Hippocampal formation (tissue), 2 donors: ENCODE results near the gene ZBED3.
"Not testable (repeated sequence)": the region's sequence is repeated elsewhere in the genome, so short reads cannot be mapped to it uniquely, and the experiment has no call there.

ENCODE experiments used
- DNase-seq, 2 donors: peaks; one replicate each; lab custom pipeline; 2025; lab: John Stamatoyannopoulos, UW

ZBED3 gene

GRCh38 chr5:77086689-77087483 is at the start of gene ZBED3:
ZBED3 (minus strand) TSS chr5:77087285; CDS start chr5:77077878, 9,407 bp downstream.
- peak; percentile 66 to 69 for DNase-seq

- peak; percentile 70 to 89 for DNase-seq
Measured at GRCh38 chr5:77133061-77133758, 46.1 kb upstream of the ZBED3 start.

GRCh38 chr5:77131361-77131760 is 44.3 kb upstream of the ZBED3 start:
- no peak for DNase-seq

GRCh38 chr5:77129391-77129990 is 42.4 kb upstream of the ZBED3 start:
- DNase-seq, result peak in 1 of 2 donors; percentile 14

- DNase-seq, result no peak
Measured at GRCh38 chr5:77128411-77129061, 41.5 kb upstream of the ZBED3 start.

GRCh38 chr5:77123057-77123456 is 36.0 kb upstream of the ZBED3 start:
- DNase-seq, result no peak

GRCh38 chr5:77120706-77121105 is 33.6 kb upstream of the ZBED3 start:
- no peak for DNase-seq

GRCh38 chr5:77120086-77120485 is 33.0 kb upstream of the ZBED3 start:
- DNase-seq, result no peak

GRCh38 chr5:77117161-77117560 is 30.1 kb upstream of the ZBED3 start:
- DNase-seq, result no peak

GRCh38 chr5:77107035-77107434 is 19.9 kb upstream of the ZBED3 start:
- DNase-seq, result not testable (repeated sequence)

GRCh38 chr5:77104813-77105212 is 17.7 kb upstream of the ZBED3 start:
- no peak for DNase-seq

GRCh38 chr5:77103457-77103856 is 16.4 kb upstream of the ZBED3 start:
- no peak for DNase-seq

GRCh38 chr5:77102549-77102948 is 15.5 kb upstream of the ZBED3 start:
- no peak for DNase-seq

- peak in 1 of 2 donors; percentile 46 for DNase-seq
Measured at GRCh38 chr5:77101298-77101697, 14.2 kb upstream of the ZBED3 start.

- peak; percentile 17 to 25 for DNase-seq
Measured at GRCh38 chr5:77095189-77095588, 8.1 kb upstream of the ZBED3 start.

- DNase-seq, result peak; percentile 57 to 73
Measured at GRCh38 chr5:77087484-77088261, 588 bp upstream of the ZBED3 start.

- no peak for DNase-seq
Measured at GRCh38 chr5:77086368-77086688, 757 bp downstream of the ZBED3 start.

- no peak for DNase-seq
Measured at GRCh38 chr5:77083088-77083487, 4.0 kb downstream of the ZBED3 start.

- DNase-seq, result no peak
Measured at GRCh38 chr5:77082280-77082679, 4.8 kb downstream of the ZBED3 start.

- DNase-seq, result no peak
Measured at GRCh38 chr5:77080905-77081304, 6.2 kb downstream of the ZBED3 start.

- DNase-seq, result not testable (repeated sequence)
Measured at GRCh38 chr5:77080479-77080878, 6.6 kb downstream of the ZBED3 start.

- DNase-seq, result peak in 1 of 2 donors; percentile 62
Measured at GRCh38 chr5:77077829-77078176, 9.3 kb downstream of the ZBED3 start.
